ENCODE results near the gene PLA1A.

The PLA1A gene

DNA sequence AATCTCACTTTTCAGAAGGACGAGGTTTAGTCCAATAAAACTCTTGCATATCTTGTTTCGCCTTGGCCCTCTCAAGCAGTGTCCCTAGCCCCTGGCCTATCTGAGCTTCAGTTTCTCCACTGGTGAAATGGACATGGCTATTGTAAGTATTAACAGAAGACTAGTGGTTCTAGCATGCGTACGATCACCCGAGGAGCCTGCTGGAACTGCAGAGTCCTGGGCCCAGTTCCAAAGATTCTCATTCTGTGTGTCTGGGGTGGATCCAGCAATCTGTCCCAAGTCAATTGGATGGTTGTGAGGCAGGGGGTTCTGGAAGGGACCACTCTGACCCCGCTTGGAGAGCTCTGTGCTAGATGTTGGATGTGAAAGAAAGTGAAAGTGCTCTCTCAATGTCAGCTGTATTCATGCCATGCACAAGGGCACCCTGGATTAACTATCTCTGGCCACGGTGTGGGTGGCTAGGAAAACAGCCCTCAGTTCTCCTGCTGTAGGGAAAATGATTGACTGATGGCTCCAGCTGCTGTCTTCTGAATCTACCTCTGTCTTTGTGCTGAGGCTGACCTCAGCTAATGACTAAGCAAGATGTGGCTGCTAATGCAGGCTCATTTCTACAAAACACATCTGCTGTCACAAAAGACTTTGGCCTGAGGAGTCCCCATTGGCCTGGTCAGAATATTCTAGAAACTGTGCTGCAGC is 1.9 kb upstream of the PLA1A start:
- TF ChIP-seq ZNF768 (tag by site-specific recombination; IDR thresholded peaks at IDR 0.05) (no peak), MYNN (tag by site-specific recombination; IDR thresholded peaks at IDR 0.05; ENCODE audit: borderline replicate concordance) (no peak), RBAK (tag by site-specific recombination; IDR thresholded peaks at IDR 0.05) (no peak), ZNF37A (tag by site-specific recombination; IDR thresholded peaks at IDR 0.05) (no peak), ZNF146 (tag by site-specific recombination; IDR thresholded peaks at IDR 0.05) (no peak), TCF7L2 (IDR thresholded peaks at IDR 0.05; ENCODE audit: borderline replicate concordance, low read depth, low read length) (no peak), ZNF621 (tag by site-specific recombination; IDR thresholded peaks at IDR 0.05) (no peak), ZNF555 (tag by site-specific recombination; conservative IDR thresholded peaks at IDR 0.05) (no peak)
- TF ChIP-seq, protein P1, sequence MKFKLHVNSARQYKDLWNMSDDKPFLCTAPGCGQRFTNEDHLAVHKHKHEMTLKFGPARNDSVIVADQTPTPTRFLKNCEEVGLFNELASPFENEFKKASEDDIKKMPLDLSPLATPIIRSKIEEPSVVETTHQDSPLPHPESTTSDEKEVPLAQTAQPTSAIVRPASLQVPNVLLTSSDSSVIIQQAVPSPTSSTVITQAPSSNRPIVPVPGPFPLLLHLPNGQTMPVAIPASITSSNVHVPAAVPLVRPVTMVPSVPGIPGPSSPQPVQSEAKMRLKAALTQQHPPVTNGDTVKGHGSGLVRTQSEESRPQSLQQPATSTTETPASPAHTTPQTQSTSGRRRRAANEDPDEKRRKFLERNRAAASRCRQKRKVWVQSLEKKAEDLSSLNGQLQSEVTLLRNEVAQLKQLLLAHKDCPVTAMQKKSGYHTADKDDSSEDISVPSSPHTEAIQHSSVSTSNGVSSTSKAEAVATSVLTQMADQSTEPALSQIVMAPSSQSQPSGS (tag by site-specific recombination; IDR thresholded peaks at IDR 0.05; ENCODE audit: low read depth), result no peak
- H3K4me3 ChIP-seq (ENCODE audit: low read depth, low read length), result no peak overlapping the region
- H3K27ac ChIP-seq (ENCODE audit: extremely low read depth, low read depth, low read length), result no peak overlapping the region
- H3K36me3 ChIP-seq (ENCODE audit: control insufficient read depth in 2 of 2, insufficient read depth in 1 of 2, low read length in 2 of 2), result no peaks in the 10 kb centered on the region
- ChIA-PET POLR2A (interaction anchor here (0.6 kb wide), 1 partner anchor 98 kb away, joined by 5 read pairs; the partner anchor contains the start of gene TIMMDC1), CTCF (no interaction called here)
- H3K9me3 ChIP-seq (ENCODE audit: control insufficient read depth, insufficient read depth, low read depth, low read length), result no peaks in the 10 kb centered on the region
- H3K4me1 ChIP-seq (ENCODE audit: control insufficient read depth, insufficient read depth, low read length), result no peaks in the 10 kb centered on the region

DNA sequence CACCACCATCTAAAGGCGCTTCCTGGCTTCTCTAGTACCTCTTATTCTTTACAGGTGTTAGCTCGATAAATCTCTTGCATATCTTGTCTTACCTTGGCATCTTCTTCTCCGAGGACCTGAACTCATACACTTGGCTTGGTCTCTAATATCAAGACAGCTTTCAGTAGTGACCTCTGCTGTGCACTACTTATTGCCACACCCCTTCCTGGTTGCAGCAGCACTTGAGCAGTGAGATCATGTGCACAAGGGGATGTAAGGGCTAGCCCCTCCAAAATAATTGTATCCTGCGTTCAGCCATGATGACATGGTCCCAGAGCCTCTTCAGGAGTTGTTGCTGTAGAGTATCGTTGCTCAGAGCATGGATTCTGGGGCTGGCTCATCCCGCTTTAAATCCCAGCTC is 1.3 kb upstream of the PLA1A start:
- H3K4me3 ChIP-seq (ENCODE audit: low read depth, low read length), result no peak overlapping the region
- CTCF ChIA-PET, result interaction anchor here (0.7 kb wide), 1 partner anchor 140 kb away, joined by 3 read pairs; no protein-coding TSS in a partner anchor
- TF ChIP-seq, protein P2, sequence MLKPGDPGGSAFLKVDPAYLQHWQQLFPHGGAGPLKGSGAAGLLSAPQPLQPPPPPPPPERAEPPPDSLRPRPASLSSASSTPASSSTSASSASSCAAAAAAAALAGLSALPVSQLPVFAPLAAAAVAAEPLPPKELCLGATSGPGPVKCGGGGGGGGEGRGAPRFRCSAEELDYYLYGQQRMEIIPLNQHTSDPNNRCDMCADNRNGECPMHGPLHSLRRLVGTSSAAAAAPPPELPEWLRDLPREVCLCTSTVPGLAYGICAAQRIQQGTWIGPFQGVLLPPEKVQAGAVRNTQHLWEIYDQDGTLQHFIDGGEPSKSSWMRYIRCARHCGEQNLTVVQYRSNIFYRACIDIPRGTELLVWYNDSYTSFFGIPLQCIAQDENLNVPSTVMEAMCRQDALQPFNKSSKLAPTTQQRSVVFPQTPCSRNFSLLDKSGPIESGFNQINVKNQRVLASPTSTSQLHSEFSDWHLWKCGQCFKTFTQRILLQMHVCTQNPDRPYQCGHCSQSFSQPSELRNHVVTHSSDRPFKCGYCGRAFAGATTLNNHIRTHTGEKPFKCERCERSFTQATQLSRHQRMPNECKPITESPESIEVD (tag by site-specific recombination; IDR thresholded peaks at IDR 0.05), result no peak
- TF ChIP-seq, protein P3, sequence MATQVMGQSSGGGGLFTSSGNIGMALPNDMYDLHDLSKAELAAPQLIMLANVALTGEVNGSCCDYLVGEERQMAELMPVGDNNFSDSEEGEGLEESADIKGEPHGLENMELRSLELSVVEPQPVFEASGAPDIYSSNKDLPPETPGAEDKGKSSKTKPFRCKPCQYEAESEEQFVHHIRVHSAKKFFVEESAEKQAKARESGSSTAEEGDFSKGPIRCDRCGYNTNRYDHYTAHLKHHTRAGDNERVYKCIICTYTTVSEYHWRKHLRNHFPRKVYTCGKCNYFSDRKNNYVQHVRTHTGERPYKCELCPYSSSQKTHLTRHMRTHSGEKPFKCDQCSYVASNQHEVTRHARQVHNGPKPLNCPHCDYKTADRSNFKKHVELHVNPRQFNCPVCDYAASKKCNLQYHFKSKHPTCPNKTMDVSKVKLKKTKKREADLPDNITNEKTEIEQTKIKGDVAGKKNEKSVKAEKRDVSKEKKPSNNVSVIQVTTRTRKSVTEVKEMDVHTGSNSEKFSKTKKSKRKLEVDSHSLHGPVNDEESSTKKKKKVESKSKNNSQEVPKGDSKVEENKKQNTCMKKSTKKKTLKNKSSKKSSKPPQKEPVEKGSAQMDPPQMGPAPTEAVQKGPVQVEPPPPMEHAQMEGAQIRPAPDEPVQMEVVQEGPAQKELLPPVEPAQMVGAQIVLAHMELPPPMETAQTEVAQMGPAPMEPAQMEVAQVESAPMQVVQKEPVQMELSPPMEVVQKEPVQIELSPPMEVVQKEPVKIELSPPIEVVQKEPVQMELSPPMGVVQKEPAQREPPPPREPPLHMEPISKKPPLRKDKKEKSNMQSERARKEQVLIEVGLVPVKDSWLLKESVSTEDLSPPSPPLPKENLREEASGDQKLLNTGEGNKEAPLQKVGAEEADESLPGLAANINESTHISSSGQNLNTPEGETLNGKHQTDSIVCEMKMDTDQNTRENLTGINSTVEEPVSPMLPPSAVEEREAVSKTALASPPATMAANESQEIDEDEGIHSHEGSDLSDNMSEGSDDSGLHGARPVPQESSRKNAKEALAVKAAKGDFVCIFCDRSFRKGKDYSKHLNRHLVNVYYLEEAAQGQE (tag by site-specific recombination; IDR thresholded peaks at IDR 0.05), result no peak
- TF ChIP-seq ZNF140 (tag by site-specific recombination; IDR thresholded peaks at IDR 0.05) (no peak), ZNF621 (tag by site-specific recombination; IDR thresholded peaks at IDR 0.05) (no peak), ZNF146 (tag by site-specific recombination; IDR thresholded peaks at IDR 0.05) (no peak), ZNF530 (tag by site-specific recombination; IDR thresholded peaks at IDR 0.05; ENCODE audit: low read depth) (no peak), ZNF785 (tag by site-specific recombination; IDR thresholded peaks at IDR 0.05) (no peak)
- TF ChIP-seq, protein P1 (tag by site-specific recombination; IDR thresholded peaks at IDR 0.05; ENCODE audit: low read depth), result no peak
- TF ChIP-seq, protein P4, sequence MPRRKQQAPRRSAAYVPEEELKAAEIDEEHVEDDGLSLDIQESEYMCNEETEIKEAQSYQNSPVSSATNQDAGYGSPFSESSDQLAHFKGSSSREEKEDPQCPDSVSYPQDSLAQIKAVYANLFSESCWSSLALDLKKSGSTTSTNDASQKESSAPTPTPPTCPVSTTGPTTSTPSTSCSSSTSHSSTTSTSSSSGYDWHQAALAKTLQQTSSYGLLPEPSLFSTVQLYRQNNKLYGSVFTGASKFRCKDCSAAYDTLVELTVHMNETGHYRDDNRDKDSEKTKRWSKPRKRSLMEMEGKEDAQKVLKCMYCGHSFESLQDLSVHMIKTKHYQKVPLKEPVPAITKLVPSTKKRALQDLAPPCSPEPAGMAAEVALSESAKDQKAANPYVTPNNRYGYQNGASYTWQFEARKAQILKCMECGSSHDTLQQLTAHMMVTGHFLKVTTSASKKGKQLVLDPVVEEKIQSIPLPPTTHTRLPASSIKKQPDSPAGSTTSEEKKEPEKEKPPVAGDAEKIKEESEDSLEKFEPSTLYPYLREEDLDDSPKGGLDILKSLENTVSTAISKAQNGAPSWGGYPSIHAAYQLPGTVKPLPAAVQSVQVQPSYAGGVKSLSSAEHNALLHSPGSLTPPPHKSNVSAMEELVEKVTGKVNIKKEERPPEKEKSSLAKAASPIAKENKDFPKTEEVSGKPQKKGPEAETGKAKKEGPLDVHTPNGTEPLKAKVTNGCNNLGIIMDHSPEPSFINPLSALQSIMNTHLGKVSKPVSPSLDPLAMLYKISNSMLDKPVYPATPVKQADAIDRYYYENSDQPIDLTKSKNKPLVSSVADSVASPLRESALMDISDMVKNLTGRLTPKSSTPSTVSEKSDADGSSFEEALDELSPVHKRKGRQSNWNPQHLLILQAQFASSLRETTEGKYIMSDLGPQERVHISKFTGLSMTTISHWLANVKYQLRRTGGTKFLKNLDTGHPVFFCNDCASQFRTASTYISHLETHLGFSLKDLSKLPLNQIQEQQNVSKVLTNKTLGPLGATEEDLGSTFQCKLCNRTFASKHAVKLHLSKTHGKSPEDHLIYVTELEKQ (tag by site-specific recombination; IDR thresholded peaks at IDR 0.05; ENCODE audit: borderline replicate concordance), result no peak
- H3K36me3 ChIP-seq (ENCODE audit: control insufficient read depth in 2 of 2, insufficient read depth in 1 of 2, low read length in 2 of 2), result no peaks in the 10 kb centered on the region
- H3K9me3 ChIP-seq (ENCODE audit: control insufficient read depth, insufficient read depth, low read depth, low read length), result no peaks in the 10 kb centered on the region
- H3K27ac ChIP-seq (ENCODE audit: extremely low read depth, low read depth, low read length), result no peak overlapping the region
- POLR2A ChIA-PET, result interaction anchor here (0.6 kb wide), 1 partner anchor 98 kb away, joined by 5 read pairs; the partner anchor contains the start of gene TIMMDC1
- H3K4me1 ChIP-seq (ENCODE audit: control insufficient read depth, insufficient read depth, low read length), result no peaks in the 10 kb centered on the region
